Superior temporal gyrus (tissue), 1 donor: ENCODE data around the gene TMEM91.
"Not testable (repeated sequence)": the region's sequence is repeated elsewhere in the genome, so short reads cannot be mapped to it uniquely, and the experiment has no call there.

Experiments used
- DNase-seq: peaks from one replicate; pipeline ENCODE4 v3.0.0-alpha.2; 2016; ENCODE audit errors: extremely low spot score

The TMEM91 gene

GRCh38 chr19:41377977-41378709 is 1.8 kb downstream of the TMEM91 start:
- DNase-seq = no peak

GRCh38 chr19:41381536-41381935 is 5.2 kb downstream of the TMEM91 start:
- DNase-seq = not testable (repeated sequence)

- DNase-seq = no peak
These were observed 8.0 kb downstream of the TMEM91 start for GRCh38 chr19:41384351-41384750.

- no peak for DNase-seq
These were observed 10.1 kb downstream of the TMEM91 start for GRCh38 chr19:41386442-41386841.

GRCh38 chr19:41391618-41392017 is 15.3 kb downstream of the TMEM91 start:
- DNase-seq = no peak

GRCh38 chr19:41392775-41393174 is 16.4 kb downstream of the TMEM91 start:
- DNase-seq = no peak

GRCh38 chr19:41395355-41395754 is 19.0 kb downstream of the TMEM91 start:
- no peak for DNase-seq

GRCh38 chr19:41397086-41398049 is 21.0 kb downstream of the TMEM91 start, which contains the start of the genes BCKDHA and EXOSC5:
Gene BCKDHA (plus strand): TSS chr19:41397818. CDS start chr19:41397828, 10 bp downstream.
Gene EXOSC5 (minus strand): TSS chr19:41397359. CDS start chr19:41397328, 31 bp downstream.
- DNase-seq = peak; percentile 100

- DNase-seq = no peak
These were observed 21.7 kb downstream of the TMEM91 start for GRCh38 chr19:41398050-41398418.

GRCh38 chr19:41398598-41398997 is 22.3 kb downstream of the TMEM91 start:
- DNase-seq = no peak

- DNase-seq = no peak
These were observed 22.8 kb downstream of the TMEM91 start for GRCh38 chr19:41399091-41399490.

GRCh38 chr19:41399525-41399924 is 23.2 kb downstream of the TMEM91 start:
- no peak for DNase-seq

GRCh38 chr19:41401483-41401882 is 25.1 kb downstream of the TMEM91 start:
- DNase-seq = no peak

GRCh38 chr19:41402010-41402409 is 25.7 kb downstream of the TMEM91 start:
- DNase-seq = no peak

GRCh38 chr19:41403181-41403970 is 27.0 kb downstream of the TMEM91 start:
- no peak for DNase-seq

GRCh38 chr19:41405776-41406175 is 29.4 kb downstream of the TMEM91 start:
- no peak for DNase-seq

- no peak for DNase-seq
These were observed 30.9 kb downstream of the TMEM91 start for GRCh38 chr19:41407271-41407670.

- DNase-seq = no peak
These were observed 31.9 kb downstream of the TMEM91 start for GRCh38 chr19:41408256-41408655.

GRCh38 chr19:41408846-41409245 is 32.5 kb downstream of the TMEM91 start:
- not testable (repeated sequence) for DNase-seq

GRCh38 chr19:41409288-41409687 is 33.0 kb downstream of the TMEM91 start:
- no peak for DNase-seq

- DNase-seq = no peak
These were observed 34.2 kb downstream of the TMEM91 start for GRCh38 chr19:41410336-41411054.
